Stimulated activated CD4-positive, alpha-beta T cell treated with anti-CD3 and anti-CD28 coated beads, Interleukin-2, amount 100 ng/mL, for 48 hours (primary cell): Measurements from ENCODE around the gene FSCN2.
"Not testable (repeated sequence)": the region's sequence is repeated elsewhere in the genome, so short reads cannot be mapped to it uniquely, and the experiment has no call there.

Experiments used
- DNase-seq, 2 donors: peaks; one replicate each; pipeline ENCODE4 v3.0.0-alpha.2; 2020

The FSCN2 gene

GRCh38 chr17:81528651-81529436 lies 667 bp downstream of the FSCN2 start:
- no peak for DNase-seq

GRCh38 chr17:81529437-81529803 lies 1.2 kb downstream of the FSCN2 start:
- no peak for DNase-seq

GRCh38 chr17:81531013-81531412 lies 2.8 kb downstream of the FSCN2 start:
- DNase-seq = not testable (repeated sequence)

GRCh38 chr17:81531998-81532404 lies 3.8 kb downstream of the FSCN2 start:
- not testable (repeated sequence) for DNase-seq

- no peak for DNase-seq
Measured at GRCh38 chr17:81532490-81533287, 4.5 kb downstream of the FSCN2 start.

- DNase-seq = no peak
Measured at GRCh38 chr17:81533339-81534141, 5.4 kb downstream of the FSCN2 start.

- no peak for DNase-seq
Measured at GRCh38 chr17:81534157-81535006, 6.2 kb downstream of the FSCN2 start.

- DNase-seq = no peak
Measured at GRCh38 chr17:81535007-81535328, 6.8 kb downstream of the FSCN2 start.

- DNase-seq = no peak
Measured at GRCh38 chr17:81535480-81536298, 7.5 kb downstream of the FSCN2 start.

GRCh38 chr17:81536299-81537290 lies 8.4 kb downstream of the FSCN2 start:
- no peak for DNase-seq

- DNase-seq = no peak
Measured at GRCh38 chr17:81537343-81537855, 9.2 kb downstream of the FSCN2 start.

- no peak for DNase-seq
Measured at GRCh38 chr17:81537856-81538555, 9.8 kb downstream of the FSCN2 start.

GRCh38 chr17:81538651-81539570 lies 10.7 kb downstream of the FSCN2 start:
- DNase-seq = no peak

- DNase-seq = no peak
Measured at GRCh38 chr17:81539571-81539900, 11.4 kb downstream of the FSCN2 start.

- DNase-seq = no peak
Measured at GRCh38 chr17:81539961-81540675, 11.9 kb downstream of the FSCN2 start.

GRCh38 chr17:81540676-81541027 lies 12.5 kb downstream of the FSCN2 start:
- no peak for DNase-seq

GRCh38 chr17:81541123-81541522 lies 12.9 kb downstream of the FSCN2 start:
- DNase-seq = no peak
